Measurements from ENCODE around the gene USP25.
A peak's percentile ranks its signal among the peaks of the same experiment; 100 is the strongest.

Gene USP25

DNA sequence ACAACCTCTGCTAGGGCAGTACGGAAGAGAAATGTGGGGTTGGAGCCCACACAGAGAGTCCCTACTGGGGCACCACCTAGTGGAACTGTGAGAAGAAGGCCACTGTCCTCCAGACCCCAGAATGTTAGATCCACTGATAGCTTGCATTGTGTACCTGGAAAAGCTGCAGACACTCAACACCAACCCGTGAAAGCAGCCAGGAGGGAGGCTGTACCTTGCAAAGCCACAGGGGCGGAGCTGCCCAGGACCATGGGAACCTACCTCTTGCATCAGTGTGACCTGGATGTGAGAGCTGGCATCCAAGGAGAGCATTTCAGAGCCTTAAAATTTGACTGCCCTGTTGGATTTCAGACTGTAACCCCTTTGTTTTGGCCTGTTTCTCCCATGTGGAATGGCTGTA lies 85.5 kb downstream of the USP25 start:
- no peak for DNase-seq

DNA sequence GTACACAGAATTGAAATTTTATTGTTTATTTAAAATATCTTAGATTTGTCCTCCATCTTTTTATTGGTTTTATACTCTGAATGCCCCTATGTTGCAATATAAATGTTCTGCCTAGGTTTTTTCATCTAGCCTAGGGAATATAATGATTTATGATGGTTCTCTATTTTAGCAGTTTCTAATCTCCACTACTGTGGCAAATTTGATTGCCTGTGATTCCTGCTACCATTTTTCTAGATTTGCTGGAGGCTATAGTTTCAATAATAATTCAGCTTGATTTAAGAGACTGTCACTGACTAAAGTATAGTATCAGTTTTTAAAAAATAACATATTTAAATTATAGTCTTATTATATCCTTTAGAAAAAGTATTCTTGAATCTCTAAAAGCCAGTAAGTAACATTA lies 90.5 kb downstream of the USP25 start:
- no peak for DNase-seq

- DNase-seq, result peak; percentile 55
Measured at GRCh38 chr21:15820852-15821379, 91.1 kb downstream of the USP25 start.

DNA sequence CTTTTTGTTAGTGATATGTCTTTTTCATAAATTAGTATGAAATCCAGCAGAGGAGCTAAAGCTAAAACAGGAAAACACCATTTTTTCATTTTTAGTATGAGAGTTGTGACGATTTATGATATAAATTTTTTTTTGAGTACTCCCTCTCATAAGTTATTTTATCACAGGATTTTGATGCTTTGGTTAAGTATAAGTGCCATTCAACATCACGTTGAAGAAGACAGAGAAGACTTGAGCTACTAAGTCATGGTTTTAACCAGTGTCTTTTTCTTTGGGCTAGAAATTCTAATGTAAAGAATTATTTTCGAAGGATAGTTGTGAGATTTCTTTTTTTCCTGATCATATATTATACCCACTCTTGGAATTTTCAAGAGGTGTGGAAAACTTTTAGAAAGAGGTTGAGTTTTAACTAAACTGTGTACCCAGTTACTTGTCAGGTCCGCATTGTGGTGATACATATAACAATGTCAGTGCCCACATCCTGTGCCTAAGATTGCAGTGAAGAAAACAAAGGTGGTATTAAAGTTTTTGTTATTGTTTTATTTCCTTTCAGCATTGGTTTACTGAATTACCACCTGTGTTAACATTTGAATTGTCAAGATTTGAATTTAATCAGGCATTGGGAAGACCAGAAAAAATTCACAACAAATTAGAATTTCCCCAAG lies 93.8 kb downstream of the USP25 start:
- DNase-seq, result no peak

DNA sequence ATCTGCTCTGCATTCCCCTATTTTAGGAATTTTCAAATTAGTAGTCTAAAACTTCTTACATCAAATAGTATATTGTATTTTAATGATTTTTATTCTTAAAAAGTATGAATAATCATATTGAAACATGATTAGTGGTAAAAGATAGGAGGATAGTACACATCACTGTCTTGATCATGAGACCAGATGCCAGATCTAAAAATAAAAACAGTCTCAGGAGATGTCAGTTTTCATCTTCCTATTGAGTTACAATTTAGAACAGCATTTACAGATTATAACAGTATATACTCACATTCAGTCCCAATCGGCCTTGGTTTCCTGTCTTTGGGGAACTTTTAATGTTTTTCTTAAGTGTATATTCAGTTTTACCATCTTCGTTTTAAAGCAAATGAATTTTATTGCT lies 95.9 kb downstream of the USP25 start:
- no peak for DNase-seq

- peak; percentile 51 for DNase-seq
Measured at GRCh38 chr21:15826147-15826780, 96.5 kb downstream of the USP25 start.

DNA sequence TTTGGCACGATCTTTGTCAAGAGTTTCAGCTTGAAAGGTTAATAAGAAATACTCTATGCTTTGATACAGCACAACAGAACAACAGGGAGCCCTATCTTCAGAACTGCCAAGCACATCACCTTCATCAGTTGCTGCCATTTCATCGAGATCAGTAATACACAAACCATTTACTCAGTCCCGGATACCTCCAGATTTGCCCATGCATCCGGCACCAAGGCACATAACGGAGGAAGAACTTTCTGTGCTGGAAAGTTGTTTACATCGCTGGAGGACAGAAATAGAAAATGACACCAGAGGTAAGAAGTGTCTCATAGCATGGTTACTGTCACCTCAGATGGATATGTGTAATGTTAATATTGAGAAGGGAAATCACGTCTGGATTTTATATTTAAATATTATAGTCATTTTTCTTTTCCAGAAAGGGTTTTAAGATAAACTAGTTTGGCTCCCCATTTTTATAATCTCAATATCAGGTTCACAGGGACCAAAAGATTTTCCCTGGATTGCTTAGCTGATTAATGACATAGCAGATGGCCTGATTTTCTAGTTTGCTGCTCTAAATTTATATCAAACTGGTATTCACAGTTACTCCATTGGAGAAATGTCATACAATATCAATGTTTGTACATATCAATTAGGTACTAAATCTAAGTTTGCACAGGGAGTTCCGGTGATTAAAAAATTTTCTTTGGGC lies 97.3 kb downstream of the USP25 start:
- DNase-seq, result no peak

DNA sequence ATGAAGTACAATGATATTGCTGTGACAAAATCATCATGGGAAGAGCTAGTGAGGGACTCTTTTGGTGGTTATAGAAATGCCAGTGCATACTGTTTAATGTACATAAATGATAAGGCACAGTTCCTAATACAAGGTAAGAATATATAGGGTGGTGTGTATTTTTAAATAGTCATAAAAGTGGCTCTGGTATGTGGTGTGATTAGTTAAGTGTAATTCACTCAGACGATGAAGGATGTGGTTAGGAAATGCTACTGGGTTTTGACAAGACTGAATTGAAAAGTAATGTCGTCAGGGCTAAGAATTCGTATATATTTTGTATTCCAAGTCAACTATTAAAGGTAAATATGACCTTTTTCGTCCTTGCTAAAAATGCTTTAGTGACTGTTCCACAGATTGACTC lies 101.7 kb downstream of the USP25 start:
- DNase-seq, result no peak

DNA sequence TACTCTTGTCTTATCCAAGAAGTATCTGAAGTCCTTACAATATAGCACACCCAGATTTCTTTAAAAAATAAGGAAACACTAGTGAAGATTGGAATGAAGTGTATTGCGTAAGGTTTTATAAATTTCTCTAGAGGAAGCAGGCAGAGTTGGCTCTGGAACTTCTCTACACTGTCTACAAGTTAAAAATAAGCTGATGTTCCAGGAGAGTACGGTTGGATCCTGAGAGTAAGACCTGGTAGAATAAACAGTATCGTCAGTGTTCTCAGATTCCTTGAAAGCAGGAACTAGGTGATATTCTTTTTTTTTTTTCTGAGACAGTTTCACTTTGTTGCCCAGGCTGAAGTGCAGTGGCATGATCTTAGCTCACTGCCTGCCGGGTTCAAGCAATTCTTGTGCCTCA lies 107.9 kb downstream of the USP25 start:
- DNase-seq, result peak; percentile 44

GRCh38 chr21:15839026-15839425 lies 109.2 kb downstream of the USP25 start:
- DNase-seq, result no peak

- DNase-seq, result peak; percentile 60
Measured at GRCh38 chr21:15839601-15840000, 109.8 kb downstream of the USP25 start.

DNA sequence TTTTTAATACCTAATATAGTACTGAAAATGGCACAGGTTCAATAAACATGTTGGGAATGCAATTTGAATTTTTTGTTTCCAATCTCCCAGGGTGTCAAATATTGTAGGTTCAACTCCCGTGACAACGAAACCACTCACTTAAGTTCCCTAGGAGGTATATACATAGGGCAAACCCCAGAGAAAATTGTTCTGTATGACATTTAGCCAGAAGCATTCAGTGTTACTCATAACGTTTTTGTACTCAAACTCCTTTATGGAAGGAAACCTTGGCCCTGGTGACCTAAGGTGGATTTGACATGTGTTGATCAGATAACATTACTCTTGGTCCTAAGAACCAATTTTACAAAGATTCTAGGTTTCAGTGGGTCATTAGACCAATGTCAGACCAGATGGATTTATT lies 110.6 kb downstream of the USP25 start:
- DNase-seq, result no peak

GRCh38 chr21:15841856-15842564 lies 112.2 kb downstream of the USP25 start:
- DNase-seq, result peak; percentile 74

DNA sequence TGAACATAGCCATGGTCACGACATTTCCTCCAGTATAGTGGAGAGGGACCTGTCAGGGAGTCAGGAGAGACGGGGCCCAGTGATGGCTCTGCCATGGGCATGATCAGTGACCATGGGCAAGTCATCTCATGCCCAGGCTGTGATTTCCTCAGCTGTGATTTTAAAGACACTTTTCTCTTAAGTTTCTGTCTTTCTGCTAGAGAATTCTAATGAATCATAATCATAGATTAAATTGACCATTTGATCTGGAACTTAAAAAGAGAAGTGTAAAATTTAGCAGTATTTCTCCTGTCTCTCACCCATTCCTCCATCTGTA lies 112.7 kb downstream of the USP25 start:
- no peak for DNase-seq

- no peak for DNase-seq
Measured at GRCh38 chr21:15843766-15844165, 114.0 kb downstream of the USP25 start.

GRCh38 chr21:15848634-15849560 lies 119.1 kb downstream of the USP25 start:
- DNase-seq, result peak; percentile 83

DNA sequence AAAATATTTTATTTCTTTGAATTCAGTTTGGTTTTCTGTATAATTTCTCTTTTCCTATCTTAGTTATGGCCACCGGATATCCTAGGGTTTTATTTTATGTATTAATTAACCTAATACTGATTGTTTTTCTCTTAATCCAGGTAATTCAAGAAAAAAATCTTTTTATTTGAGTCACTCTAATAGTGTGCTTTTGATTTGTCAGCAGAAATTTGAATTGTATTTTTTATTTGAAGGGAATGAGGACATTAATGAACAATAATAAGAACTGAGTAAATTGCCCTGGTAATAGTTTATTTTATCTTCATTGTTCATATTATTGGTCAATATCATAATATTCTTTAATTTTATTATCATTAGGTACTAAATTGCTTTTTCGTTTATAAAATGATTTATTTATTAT lies 120.1 kb downstream of the USP25 start:
- DNase-seq, result no peak

DNA sequence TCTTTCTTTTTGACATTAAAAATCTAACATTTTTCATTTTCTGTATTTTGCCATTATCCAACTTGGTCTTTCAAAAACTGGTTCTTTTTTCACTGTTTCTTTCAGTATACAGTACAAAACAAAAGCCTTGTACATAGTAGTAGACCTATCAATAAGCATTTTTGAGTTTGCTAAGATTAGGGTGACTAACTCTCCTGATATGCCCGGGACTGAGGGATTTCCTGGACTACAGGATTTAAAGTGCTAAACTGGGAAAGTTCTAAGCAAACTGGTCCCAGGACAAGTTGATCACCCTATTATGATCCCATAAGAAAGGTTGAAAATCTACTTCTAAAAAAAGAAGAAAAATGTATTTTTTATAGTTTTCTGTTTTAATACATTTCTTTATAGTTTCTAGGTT lies 120.9 kb downstream of the USP25 start:
- DNase-seq, result peak; percentile 76

DNA sequence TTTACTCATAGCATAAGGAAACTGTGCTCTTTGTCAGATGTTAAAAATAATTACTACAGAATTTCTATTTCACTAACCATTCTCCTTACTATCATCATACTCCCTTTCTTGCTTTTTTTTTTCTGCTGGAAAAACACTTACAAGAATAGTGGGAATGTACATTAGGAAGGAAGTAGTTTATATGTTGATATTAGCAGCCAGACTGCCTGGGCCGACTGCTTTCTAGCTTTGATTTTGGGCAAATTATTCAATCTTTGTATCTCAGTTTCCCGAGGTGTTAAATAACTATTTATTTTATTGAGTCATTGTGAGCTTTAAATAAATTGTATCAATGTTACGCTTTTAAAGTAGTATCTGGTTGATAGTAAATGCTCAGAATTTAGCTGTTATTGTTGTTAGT lies 122.4 kb downstream of the USP25 start:
- no peak for DNase-seq

- no peak for DNase-seq
Measured at GRCh38 chr21:15853126-15853525, 123.3 kb downstream of the USP25 start.

DNA sequence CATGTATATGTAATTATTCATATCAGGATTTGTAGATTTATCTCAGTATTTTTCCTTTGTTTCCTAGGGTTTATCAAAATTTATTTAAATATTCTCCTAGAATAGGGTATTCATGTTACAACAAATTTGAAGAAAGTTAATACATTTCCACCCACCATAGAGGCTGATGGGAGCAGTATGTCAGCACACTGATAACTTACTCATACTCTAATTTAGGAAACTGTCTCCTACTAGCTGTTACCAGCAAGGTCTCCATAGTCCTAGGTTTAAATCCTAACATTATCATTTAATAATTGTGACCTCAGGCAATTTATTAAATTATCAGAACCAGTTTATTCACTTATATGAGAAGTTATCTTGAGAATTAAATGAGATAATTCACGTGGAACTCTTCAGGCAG lies 127.0 kb downstream of the USP25 start:
- DNase-seq, result no peak

DNA sequence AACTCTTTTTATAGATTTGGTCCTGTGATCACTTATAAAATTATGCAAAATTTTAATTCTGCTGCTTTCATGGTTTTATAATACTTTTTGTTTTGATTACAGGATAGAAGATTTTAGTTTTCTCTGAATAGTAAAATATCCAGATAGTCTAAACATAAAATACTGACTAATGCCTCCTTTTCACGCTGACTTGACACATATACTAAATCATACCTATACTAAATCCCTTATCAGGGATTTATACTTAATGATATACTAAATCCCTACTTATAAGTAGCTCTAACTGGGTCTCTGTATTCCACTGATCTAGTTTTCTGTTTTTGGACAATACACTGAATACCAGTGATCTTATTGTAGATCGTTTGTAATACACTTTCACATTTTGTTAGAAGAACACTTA lies 128.0 kb downstream of the USP25 start:
- no peak for DNase-seq

GRCh38 chr21:15860541-15860940 lies 130.8 kb downstream of the USP25 start:
- DNase-seq, result no peak

Data from HCEC 1CT (cell line).